ENCODE results near the gene PLXNC1. TPM values are rescaled to one million over a fixed set of nuclear protein-coding genes. Genes with fewer than 3 reads are reported as not detected.

Gene PLXNC1
- total RNA-seq, 1 donor from 2014 or later = 3.3 TPM

GRCh38 chr12:94265539-94265938 is 117.2 kb downstream of the PLXNC1 start:
- intact Hi-C loops (cut with DNase I) = no loop called here
- DNase-seq = no peak
- no peak for ATAC-seq (ENCODE audit: poor library complexity)

DNA sequence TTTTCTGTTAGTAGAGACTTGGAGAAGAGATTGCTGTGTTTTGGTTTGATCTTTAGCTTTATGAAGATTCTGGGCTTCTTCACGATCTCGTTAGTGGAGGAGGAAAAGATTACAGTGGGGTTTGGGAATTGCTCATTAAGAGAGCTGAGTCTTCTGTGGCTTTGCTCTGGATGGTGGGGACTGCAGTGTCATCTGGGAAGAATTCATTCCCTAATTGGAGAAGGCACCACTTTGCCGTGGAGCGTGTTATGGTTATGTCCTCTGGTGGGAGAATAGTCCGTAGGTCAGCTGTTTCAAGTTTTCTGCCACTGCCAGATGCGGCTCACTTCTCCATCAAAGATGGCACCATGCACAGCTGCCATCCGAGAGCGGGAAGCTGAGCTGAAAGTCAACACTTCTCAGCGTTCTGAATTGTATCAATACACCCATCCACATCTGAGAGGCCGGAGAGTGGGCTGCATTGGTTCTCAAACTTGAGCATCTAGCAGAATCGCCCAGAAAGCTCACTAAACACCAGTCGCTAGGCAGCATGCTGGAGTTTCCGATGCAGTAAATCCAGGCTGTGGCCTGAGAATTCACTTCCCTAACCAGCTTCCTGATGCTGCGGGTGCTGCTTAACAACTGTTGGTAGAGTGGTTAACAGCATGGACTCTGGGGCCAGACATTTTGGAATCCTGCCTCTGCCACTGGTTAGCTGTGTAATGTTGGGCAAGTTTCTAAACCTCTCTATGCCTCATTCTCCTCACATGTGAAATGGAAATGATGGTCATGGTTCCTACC is 117.8 kb downstream of the PLXNC1 start:
- DNase-seq (no peak), ATAC-seq (ENCODE audit: poor library complexity) (no peak)
- intact Hi-C loops (cut with DNase I) = no loop called here

DNA sequence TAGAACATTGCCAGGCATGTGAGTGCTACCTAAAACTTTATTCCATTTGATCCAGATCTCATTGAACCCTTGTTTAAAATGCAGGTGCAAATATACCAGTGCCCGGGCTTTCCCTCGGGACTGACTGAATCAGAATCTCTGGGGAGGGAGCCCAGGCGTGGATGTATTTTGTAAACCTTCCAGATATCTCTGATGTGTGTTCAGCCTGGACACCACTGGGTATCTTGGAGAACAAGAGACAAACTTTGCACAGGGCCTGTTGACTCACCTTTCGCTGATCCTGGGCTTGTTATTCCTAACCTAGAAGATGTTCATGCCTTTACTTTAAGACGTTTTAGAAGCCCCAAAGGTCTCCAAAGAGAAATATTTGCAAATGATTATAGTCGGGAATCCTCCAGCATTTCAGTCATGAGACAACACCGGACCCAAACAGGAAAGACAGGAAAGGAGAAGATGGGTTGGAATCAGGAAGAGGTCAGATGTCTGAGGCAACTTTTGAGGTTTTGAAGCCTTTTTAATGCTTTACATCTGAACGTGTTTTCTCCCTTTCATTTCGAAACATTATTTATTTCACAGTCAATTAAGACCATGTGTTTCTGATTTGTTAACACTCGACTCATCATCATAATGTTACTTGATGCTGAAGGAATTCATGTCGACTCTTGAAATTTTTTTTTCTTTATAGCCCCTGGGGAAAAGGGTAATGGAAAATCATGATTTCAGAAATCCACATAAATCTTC is 118.6 kb downstream of the PLXNC1 start:
- DNase-seq (no peak), ATAC-seq (ENCODE audit: poor library complexity) (no peak)
- intact Hi-C loops (cut with DNase I) = no loop called here

- intact Hi-C loops (cut with DNase I) = no loop called here
- no peak for ATAC-seq (ENCODE audit: poor library complexity)
- DNase-seq = no peak
Observed at GRCh38 chr12:94267537-94267872, 119.1 kb downstream of the PLXNC1 start.

DNA sequence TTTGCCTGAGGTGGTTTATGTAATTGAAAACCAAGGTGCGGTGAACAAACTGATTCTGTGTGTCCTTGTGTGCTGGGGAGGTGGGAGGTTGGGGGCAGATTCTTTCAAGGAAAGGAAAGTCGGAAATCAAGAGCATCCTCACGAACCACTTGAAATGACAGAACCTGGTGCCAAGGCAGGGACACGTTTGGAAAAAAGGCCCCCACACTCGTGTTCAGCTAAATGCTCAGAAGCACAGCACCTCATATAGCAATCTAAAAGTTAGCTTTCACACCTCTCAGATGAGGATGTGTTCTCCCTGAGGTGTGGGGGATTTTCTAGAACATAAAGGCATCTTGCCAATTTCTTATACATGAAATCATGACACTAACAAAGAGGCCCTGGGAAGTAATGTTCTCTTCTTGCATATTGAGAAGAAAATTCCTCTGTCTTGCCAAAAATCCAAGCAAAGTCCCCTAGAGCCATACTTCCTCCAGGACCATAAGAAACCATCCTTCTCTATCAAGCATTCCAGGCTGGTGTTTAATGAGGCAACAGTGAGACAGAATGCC is 119.6 kb downstream of the PLXNC1 start:
- ATAC-seq (ENCODE audit: poor library complexity) (no peak), DNase-seq (no peak)
- intact Hi-C loops (cut with DNase I) = no loop called here

DNA sequence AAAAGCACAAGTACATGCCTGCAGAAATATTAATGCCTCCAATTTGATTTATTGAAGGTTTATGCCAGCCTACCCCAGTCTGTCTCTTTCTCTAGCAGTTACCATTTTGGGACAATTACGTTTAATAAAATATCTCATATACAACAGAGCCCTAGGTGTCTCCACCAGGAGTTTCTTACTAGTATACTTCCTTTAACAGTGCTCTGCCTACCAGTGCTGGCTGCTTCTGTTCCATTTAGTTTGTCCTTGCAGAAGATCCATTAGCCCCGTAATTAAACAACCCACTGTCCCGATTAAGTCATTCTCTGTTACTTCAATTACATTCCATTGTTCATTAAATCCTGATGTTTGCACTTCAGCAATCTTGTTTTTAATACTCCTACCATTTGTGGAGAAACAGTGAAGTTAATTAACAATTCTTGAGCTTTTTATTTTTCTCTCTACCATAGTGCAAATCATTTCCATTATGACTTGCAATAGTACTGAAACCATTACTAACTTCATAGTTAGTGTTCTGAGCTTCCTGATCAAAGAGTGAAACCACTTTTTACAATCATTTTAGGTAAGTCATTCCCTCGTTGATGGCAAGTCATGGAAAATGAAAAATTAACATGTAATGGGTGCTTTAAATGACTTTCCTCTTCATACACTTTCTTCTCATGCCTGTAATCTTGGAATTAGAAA is 121.1 kb downstream of the PLXNC1 start:
- ATAC-seq (ENCODE audit: poor library complexity) (no peak), DNase-seq (no peak)
- intact Hi-C loops (cut with DNase I) = no loop called here

- intact Hi-C loops (cut with DNase I) = no loop called here
- no peak for ATAC-seq (ENCODE audit: poor library complexity)
- DNase-seq = no peak
Observed at GRCh38 chr12:94271351-94271750, 123.0 kb downstream of the PLXNC1 start.

DNA sequence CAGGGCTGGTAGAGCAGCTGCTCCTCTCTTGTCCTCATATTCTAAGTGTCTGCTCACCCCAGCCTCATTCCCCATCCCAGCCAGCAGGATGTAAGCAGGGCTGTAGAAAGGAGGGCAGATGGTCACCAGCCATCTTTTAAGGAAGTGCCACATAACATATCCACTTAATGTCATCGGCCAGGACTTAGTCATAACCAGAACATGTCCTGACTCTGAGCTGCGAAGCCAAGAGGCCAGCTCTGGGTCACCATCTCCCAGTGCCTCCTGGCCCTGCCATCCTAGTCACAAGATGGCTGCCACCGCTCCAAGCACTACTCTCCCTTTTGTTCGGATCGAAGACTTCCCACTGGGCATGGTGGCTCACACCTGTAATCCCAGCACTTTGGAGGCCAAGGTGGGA is 123.9 kb downstream of the PLXNC1 start:
- intact Hi-C loops (cut with DNase I) = no loop called here
- ATAC-seq (ENCODE audit: poor library complexity) = no peak

GRCh38 chr12:94273272-94273671 is 124.9 kb downstream of the PLXNC1 start:
- no peak for DNase-seq
- intact Hi-C loops (cut with DNase I) = no loop called here
- no peak for ATAC-seq (ENCODE audit: poor library complexity)

More for the DNA sequence above, 123.9 kb downstream of the PLXNC1 start:
- DNase-seq = no peak

- intact Hi-C loops (cut with DNase I) = no loop called here
- ATAC-seq (ENCODE audit: poor library complexity) (no peak), DNase-seq (no peak)
Observed at GRCh38 chr12:94276725-94277124, 128.3 kb downstream of the PLXNC1 start.

GRCh38 chr12:94277426-94278000 is 129.1 kb downstream of the PLXNC1 start:
- intact Hi-C loops (cut with DNase I) = no loop called here
- ATAC-seq (ENCODE audit: poor library complexity) (peak; percentile 74), DNase-seq (no peak)

GRCh38 chr12:94280063-94280462 is 131.7 kb downstream of the PLXNC1 start:
- ATAC-seq (ENCODE audit: poor library complexity) (no peak), DNase-seq (no peak)
- intact Hi-C loops (cut with DNase I) = no loop called here

DNA sequence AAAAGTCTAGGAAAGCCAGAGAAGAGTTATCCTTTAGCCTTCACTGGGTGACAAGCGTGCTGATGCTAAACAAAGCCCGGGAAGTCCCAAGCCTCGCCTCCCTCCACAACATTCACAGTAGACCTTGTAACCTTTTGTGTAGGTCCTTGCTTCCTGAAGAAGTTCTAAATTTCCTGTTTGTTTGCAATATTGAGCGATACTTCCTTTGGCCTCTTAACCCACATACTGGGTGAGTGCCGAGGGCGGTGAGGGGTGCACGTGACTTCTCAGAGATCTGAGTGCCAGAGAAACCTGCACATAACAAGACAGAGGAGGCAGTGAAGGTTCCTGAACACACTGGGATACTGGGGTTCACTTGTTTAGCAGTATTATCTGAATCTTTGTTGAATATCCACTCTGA is 134.3 kb downstream of the PLXNC1 start:
- ATAC-seq (ENCODE audit: poor library complexity) = no peak
- intact Hi-C loops (cut with DNase I) = no loop called here
- DNase-seq = no peak

GRCh38 chr12:94284046-94284445 is 135.7 kb downstream of the PLXNC1 start:
- intact Hi-C loops (cut with DNase I) = no loop called here
- no peak for ATAC-seq (ENCODE audit: poor library complexity)

GRCh38 chr12:94284859-94285258 is 136.5 kb downstream of the PLXNC1 start:
- intact Hi-C loops (cut with DNase I) = no loop called here
- ATAC-seq (ENCODE audit: poor library complexity) (no peak), DNase-seq (no peak)

More at GRCh38 chr12:94284046-94284445, 135.7 kb downstream of the PLXNC1 start:
- DNase-seq = no peak

- ATAC-seq (ENCODE audit: poor library complexity) = no peak
- intact Hi-C loops (cut with DNase I) = no loop called here
- no peak for DNase-seq
Observed at GRCh38 chr12:94285943-94286582, 137.7 kb downstream of the PLXNC1 start.

DNA sequence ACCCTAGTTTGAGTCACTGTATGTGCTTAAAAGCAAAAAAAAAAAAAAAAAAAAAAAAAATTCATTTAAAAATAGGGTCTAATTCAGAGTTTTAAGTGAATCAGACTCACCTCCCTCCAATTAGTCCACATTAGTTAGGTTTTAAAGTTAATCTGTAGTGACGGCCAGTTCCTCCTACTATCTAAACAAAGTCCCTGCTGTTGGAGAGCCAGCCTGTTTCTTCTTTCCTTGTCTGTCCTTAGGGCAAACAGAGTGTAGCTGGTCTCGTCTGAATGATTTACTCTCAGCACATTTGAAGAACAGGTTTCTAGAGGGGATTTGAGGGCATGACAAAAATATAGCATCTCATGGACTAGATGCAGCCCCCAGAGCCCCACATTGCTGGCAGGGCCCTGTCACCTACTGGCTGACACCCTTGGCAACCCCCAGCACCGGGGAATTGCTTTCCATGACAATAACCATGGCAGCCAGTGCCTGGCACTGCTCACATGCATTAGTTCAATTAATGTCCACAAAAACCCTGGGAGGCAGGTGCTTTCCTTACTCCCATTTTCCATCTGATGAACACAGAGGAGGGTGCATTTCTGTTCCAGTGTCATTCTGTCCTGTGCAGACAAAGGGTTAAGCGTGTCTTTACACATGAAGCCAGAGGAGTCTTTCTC is 138.3 kb downstream of the PLXNC1 start:
- intact Hi-C loops (cut with DNase I) = no loop called here
- DNase-seq (no peak), ATAC-seq (ENCODE audit: poor library complexity) (no peak)

DNA sequence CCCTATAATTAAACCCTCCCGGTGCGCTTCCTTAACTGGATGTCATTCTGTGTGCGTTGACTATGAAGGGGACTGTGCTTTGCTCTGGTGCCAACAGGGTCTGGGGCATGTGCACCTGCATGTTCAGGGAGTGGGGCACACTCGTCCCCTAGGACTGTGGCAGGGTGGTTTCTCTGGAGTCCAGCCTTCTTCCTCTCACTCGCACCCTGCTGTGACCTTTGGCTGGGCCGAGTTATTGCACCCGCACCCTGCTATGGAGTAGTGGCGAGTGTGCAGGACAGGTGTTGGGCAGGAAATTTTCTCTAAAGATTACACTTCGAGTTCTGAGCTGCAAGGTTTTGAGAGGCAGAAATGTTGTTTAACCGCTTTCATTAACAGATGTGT is 138.9 kb downstream of the PLXNC1 start:
- intact Hi-C loops (cut with DNase I) = no loop called here
- ATAC-seq (ENCODE audit: poor library complexity) = no peak
- DNase-seq = no peak

Data from Right ventricle myocardium superior (tissue), 1 donor.